Measurements from ENCODE around the gene LTO1. TPM values are rescaled to one million over a fixed set of nuclear protein-coding genes. Genes with fewer than 3 reads are reported as not detected.
A peak's percentile ranks its signal among the peaks of the same experiment; 100 is the strongest.

LTO1 gene
- total RNA-seq, 1 donor from 2014 or later: 15.9 TPM

GRCh38 chr11:69640995-69641581, 34.1 kb downstream of the LTO1 start, which contains the start of gene CCND1:
TSS of gene CCND1 (plus strand) at chr11:69641156. CDS start at chr11:69641314, 158 bp downstream.
- TF ChIP-seq CTCF (conservative IDR thresholded peaks at IDR 0.05; ENCODE audit: low read depth, low read length): peak; percentile 31
- DNase-seq (ENCODE audit: low read depth): peak; percentile 59

GRCh38 chr11:69640260-69640994, 34.7 kb downstream of the LTO1 start:
- peak overlapping the region; percentile 94 for H3K4me3 ChIP-seq (ENCODE audit: low read depth, low read length)
- no peak for DNase-seq (ENCODE audit: low read depth)
- TF ChIP-seq CTCF (conservative IDR thresholded peaks at IDR 0.05; ENCODE audit: low read depth, low read length): no peak

More at GRCh38 chr11:69640995-69641581, 34.1 kb downstream of the LTO1 start, which contains the start of gene CCND1:
- H3K4me3 ChIP-seq (ENCODE audit: low read depth, low read length): peak within 1 kb of the TSS; percentile 94

- no peak for TF ChIP-seq CTCF (conservative IDR thresholded peaks at IDR 0.05; ENCODE audit: low read depth, low read length)
- no peak for DNase-seq (ENCODE audit: low read depth)
- H3K4me3 ChIP-seq (ENCODE audit: low read depth, low read length): peak overlapping the region; percentile 94
These were observed 35.3 kb downstream of the LTO1 start for GRCh38 chr11:69639831-69640230.

- peak overlapping the region; percentile 94 for H3K4me3 ChIP-seq (ENCODE audit: low read depth, low read length)
- TF ChIP-seq CTCF (conservative IDR thresholded peaks at IDR 0.05; ENCODE audit: low read depth, low read length): no peak
- peak; percentile 76 for DNase-seq (ENCODE audit: low read depth)
These were observed 36.0 kb downstream of the LTO1 start for GRCh38 chr11:69638941-69639681.

GRCh38 chr11:69637941-69638871, 36.9 kb downstream of the LTO1 start:
- DNase-seq (ENCODE audit: low read depth): no peak
- no peak for TF ChIP-seq CTCF (conservative IDR thresholded peaks at IDR 0.05; ENCODE audit: low read depth, low read length)

More at GRCh38 chr11:69637941-69638871, 36.9 kb downstream of the LTO1 start:
- H3K4me3 ChIP-seq (ENCODE audit: low read depth, low read length): peak overlapping the region; percentile 94

Measured in epithelial cell of proximal tubule (primary cell).